Skeletal muscle satellite cell (primary cell): ENCODE data around the gene RAB42. TPM values are rescaled to one million over a fixed set of nuclear protein-coding genes. Genes with fewer than 3 reads are reported as not detected.

Experiments
- H3K27me3 ChIP-seq: 2 replicates; pipeline ENCODE4 v1.7.0; 2013; ENCODE audit warnings: low read length; ENCODE audit not compliant: control insufficient read depth, insufficient read depth
- H3K36me3 ChIP-seq: 2 replicates; pipeline ENCODE4 v1.7.0; 2013; ENCODE audit warnings: mild to moderate bottlenecking, control low read depth, low read length; ENCODE audit not compliant: insufficient read depth
- H3K4me1 ChIP-seq: 2 replicates; pipeline ENCODE4 v1.7.0; 2013; ENCODE audit warnings: low read length; ENCODE audit not compliant: control insufficient read depth, insufficient read depth
- H3K4me2 ChIP-seq: 2 replicates; pipeline ENCODE4 v1.7.0; 2013; ENCODE audit warnings: mild to moderate bottlenecking, low read length
- H3K4me3 ChIP-seq: 2 replicates; pipeline ENCODE4 v1.7.0; 2013; ENCODE audit warnings: low read length
- H3K9ac ChIP-seq: 2 replicates; pipeline ENCODE4 v1.7.0; 2013; ENCODE audit warnings: mild to moderate bottlenecking, low read depth, low read length, moderate library complexity
- H3K9me3 ChIP-seq: replicated peaks from 2 replicates; pipeline ENCODE4 v1.7.0; 2013; ENCODE audit warnings: mild to moderate bottlenecking, control low read depth, low read length
- total RNA-seq: library from RNA; depleted of rRNA; stranded (reverse); fragments of >200 nt; gene quantifications from 2 replicates; pipeline ENCODE4 v1.2.3, GENCODE V29; 2012; rRNA removed

Gene RAB42, protein sequence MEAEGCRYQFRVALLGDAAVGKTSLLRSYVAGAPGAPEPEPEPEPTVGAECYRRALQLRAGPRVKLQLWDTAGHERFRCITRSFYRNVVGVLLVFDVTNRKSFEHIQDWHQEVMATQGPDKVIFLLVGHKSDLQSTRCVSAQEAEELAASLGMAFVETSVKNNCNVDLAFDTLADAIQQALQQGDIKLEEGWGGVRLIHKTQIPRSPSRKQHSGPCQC
- total RNA-seq: 0.66 and 1.5 TPM in 2 replicates

DNA sequence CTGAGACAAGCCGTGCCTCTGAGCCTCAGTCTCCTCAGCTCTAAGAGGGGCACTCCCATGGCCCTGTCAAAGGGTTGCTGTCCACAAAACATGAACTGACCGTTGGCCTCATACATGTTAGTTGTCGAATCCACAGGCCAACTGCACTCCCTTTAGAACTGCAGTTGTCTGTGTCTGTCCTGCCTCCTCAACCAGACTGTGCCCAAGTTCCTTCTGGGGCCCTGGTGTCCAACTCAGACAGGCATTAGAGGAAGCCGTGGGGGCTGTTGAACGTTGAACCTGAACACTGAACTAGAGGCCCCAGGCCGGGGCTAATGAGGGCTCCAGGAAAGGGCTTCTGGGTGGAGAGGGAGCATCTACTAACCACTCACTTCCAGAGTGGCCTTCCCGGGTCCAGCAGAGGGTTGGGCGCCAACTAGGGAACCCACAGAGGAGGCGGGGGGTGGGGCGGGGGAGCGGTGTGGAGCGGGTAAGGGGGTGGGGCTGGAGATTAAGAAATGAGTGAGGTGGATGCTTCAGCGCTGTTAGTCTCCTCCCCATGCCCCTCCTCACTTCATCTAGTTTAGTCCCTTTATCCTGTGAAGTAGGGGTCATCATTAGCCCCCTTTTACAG is at the start of gene RAB42:
Gene RAB42, plus strand, starts transcription at position 558 of the 613 bp plus-strand sequence. CDS start 247 bp downstream, outside the sequence.
- Histone ChIP-seq H3K27me3 (no peaks in the 10 kb centered on the region), H3K9me3 (no peaks in the 10 kb centered on the region), H3K9ac (peak within 1 kb of the TSS; percentile 46), H3K4me3 (peak within 1 kb of the TSS; percentile 57), H3K36me3 (no peaks in the 10 kb centered on the region), H3K4me1 (peaks cover 8% of the 10 kb centered on the region), H3K4me2 (peak within 1 kb of the TSS; percentile 75)

DNA sequence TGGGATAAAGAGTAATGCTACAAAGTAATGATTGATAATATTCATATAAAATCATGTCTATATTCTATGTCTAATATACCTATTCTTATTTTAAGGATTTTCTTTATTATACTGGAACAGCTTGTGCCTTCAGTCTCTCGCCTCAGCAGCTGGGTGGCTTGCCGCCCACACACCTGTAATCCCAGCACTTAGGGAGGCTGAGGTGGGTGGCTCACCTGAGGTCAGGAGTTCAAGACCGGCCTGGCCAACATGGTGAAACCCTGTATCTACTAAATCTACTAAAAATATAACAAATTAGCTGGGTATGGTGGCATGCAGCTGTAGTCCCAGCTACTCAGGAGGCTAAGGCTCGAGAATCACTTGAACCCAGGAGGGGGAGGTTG is 46.8 kb upstream of the RAB42 start:
- H3K27me3 ChIP-seq: no peaks in the 10 kb centered on the region
- H3K4me2 ChIP-seq: no peak overlapping the region
- H3K4me1 ChIP-seq: no peaks in the 10 kb centered on the region
- H3K9ac ChIP-seq: no peak overlapping the region
- H3K9me3 ChIP-seq: no peaks in the 10 kb centered on the region
- H3K36me3 ChIP-seq: no peaks in the 10 kb centered on the region
- no peak overlapping the region for H3K4me3 ChIP-seq

DNA sequence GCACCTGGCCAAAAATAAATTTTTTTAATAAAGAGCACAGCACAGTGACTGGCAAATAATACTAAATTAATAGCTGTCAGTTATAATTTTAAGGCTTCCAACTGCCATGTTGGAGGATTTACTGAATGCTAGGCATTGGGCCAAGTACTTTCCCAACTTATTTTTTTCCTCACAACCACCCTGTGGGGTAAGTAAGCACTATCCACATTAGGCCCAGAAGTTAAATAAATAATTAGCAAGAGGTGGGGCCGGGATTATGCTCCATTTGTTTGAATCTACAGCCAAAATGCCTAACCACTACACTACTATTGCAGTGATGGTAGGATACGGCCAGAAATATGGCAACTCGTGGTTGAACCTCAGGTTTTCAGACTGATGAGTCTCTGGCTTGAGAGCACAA is 43.7 kb upstream of the RAB42 start:
- no peak overlapping the region for H3K4me3 ChIP-seq
- H3K9me3 ChIP-seq: no peaks in the 10 kb centered on the region
- no peak overlapping the region for H3K4me2 ChIP-seq
- H3K4me1 ChIP-seq: peaks cover 4% of the 10 kb centered on the region
- H3K27me3 ChIP-seq: no peaks in the 10 kb centered on the region
- no peaks in the 10 kb centered on the region for H3K36me3 ChIP-seq
- H3K9ac ChIP-seq: no peak overlapping the region

DNA sequence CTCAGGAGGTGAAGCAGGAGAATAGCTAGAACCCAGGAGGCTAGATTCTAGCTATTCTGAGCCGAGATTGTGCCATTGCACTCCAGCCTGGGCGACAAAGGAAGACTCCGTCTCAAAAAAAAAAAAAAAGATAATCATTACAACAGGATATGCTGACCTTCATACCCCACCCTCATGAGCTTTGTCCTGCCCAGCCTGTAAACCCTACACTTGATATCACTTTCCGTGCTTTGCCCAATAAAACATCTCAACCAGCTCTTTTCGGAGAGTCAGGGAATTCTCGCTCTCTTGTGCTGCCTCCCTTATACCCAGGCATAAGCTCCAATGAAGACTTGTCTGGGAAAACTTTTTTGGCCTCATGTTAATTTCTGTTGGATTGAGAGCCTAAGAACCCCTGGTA is 40.7 kb upstream of the RAB42 start:
- H3K4me1 ChIP-seq: peaks cover 11% of the 10 kb centered on the region
- no peak overlapping the region for H3K4me3 ChIP-seq
- peaks cover 3% of the 10 kb centered on the region for H3K36me3 ChIP-seq
- no peak overlapping the region for H3K4me2 ChIP-seq
- no peaks in the 10 kb centered on the region for H3K27me3 ChIP-seq
- H3K9me3 ChIP-seq: no peaks in the 10 kb centered on the region
- no peak overlapping the region for H3K9ac ChIP-seq

DNA sequence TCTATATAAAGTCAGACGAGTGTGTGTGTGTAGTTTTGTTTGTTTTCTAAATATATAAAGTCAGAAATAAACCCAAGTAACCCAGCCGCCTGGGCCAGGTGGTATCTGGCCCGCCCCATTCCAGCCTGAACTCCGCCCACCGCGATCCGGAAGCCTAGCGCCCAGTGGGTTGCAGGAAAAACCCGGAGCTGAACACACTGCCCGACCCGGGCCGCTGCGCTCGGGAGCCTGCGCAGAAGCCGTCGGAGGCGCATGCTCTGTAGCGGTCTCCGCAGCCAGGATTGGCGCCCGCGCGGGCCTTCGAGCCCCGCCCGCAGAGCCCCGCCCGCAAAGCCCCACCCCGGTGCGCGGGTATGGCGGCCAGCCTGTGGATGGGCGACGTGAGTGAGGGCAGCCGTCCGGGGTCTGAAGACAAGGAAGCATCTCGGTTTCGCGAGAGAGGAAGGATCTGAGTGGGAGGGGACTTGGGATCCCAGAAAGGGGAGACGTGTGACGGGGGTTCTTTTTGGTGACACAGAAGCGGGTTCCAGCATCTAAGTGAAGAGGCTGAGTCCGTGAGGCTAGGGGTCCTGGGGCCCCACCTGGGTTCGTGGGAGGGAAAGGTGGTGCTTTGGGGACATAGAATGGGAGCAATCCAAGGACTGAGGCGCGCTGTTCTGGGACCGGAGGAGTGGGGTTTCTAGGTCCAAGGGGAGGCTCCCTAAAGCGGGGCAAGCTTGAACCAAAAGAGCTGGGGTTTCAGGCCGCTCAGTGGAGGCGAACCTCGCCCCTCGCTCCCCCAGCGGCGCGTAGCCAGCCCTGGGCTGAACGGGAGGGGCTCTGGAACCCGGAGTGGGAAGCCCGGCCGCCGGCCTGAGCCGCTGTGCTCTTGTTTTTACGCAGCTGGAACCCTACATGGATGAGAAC is 39.1 kb upstream of the RAB42 start, which contains the start of gene TRNAU1AP:
Gene TRNAU1AP, plus strand, starts transcription at position 328 of the 906 bp plus-strand sequence. Its CDS starts 26 bp downstream, at position 354.
- H3K9ac ChIP-seq: peak within 1 kb of the TSS; percentile 96
- H3K4me3 ChIP-seq: peak within 1 kb of the TSS; percentile 98

DNA sequence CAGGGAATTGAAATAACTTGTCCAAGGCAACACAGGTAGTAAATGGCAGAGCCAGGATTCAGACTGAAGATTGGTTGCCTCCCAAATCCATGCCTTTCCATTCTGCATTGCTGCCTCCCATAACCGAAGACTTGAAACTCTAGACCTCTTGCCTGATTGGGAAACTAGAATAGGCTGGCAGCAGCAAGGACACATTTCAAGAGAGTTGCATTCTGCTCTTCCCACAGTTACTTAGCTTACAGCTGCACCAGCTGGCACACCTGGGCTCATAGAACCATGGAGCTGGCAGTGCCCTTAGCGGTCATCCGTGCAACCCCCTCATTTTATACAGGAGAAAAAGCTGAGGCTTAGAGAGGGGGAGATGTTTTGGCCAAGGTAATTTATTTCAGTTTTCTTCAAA is 31.2 kb upstream of the RAB42 start:
- no peak overlapping the region for H3K4me3 ChIP-seq
- H3K36me3 ChIP-seq: peaks cover 45% of the 10 kb centered on the region
- H3K9me3 ChIP-seq: no peaks in the 10 kb centered on the region
- no peak overlapping the region for H3K9ac ChIP-seq
- H3K4me2 ChIP-seq: no peak overlapping the region
- no peaks in the 10 kb centered on the region for H3K27me3 ChIP-seq
- no peaks in the 10 kb centered on the region for H3K4me1 ChIP-seq

More for the DNA sequence above, 39.1 kb upstream of the RAB42 start, which contains the start of gene TRNAU1AP:
- H3K9me3 ChIP-seq: no peaks in the 10 kb centered on the region
- peaks cover 10% of the 10 kb centered on the region for H3K36me3 ChIP-seq
- H3K4me1 ChIP-seq: peaks cover 11% of the 10 kb centered on the region
- H3K27me3 ChIP-seq: no peaks in the 10 kb centered on the region
- H3K4me2 ChIP-seq: peak within 1 kb of the TSS; percentile 96

DNA sequence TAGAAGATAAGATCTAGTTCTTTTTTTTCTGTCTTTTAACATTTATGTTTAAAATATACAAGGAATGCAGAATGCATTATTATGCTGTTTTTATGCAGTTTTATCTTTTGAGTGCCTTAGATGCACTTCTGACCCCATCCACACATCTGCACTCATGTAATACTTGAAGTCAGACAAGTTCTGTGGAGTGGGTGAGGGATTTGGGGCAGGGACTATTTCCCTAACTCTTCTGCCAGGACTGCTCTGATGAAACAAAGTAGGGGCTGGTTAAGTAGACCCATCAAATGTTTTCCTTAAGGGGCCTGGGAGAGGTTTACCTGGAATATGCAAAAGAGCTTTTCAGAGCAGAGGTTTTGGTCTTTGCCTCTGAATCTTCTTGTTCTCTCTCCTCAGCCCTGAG is 27.8 kb upstream of the RAB42 start:
- peaks cover 53% of the 10 kb centered on the region for H3K36me3 ChIP-seq
- no peak overlapping the region for H3K9ac ChIP-seq
- no peaks in the 10 kb centered on the region for H3K9me3 ChIP-seq
- H3K27me3 ChIP-seq: no peaks in the 10 kb centered on the region
- H3K4me1 ChIP-seq: no peaks in the 10 kb centered on the region
- H3K4me3 ChIP-seq: no peak overlapping the region
- no peak overlapping the region for H3K4me2 ChIP-seq

DNA sequence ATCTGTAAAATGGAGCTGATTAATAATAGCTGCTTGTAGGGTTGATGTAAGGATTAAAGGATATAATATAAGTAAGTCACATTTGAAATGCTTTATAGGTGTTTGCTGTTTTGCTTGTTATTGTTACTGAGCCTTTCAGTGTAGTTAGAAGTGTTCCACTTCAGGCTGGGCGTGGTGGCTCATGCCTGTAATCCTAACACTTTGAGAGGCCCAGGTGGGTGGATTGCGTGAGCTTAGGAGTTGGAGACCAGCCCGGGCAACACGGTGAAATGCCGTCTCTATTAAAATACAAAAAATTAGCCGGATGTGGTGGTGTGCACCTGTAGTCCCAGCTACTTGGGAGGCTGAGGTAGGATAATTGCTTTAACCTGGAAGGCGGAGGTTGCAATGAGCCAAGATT is 27.0 kb upstream of the RAB42 start:
- Histone ChIP-seq H3K36me3 (peaks cover 47% of the 10 kb centered on the region), H3K4me1 (no peaks in the 10 kb centered on the region), H3K27me3 (no peaks in the 10 kb centered on the region), H3K4me2 (no peak overlapping the region), H3K4me3 (no peak overlapping the region), H3K9me3 (no peaks in the 10 kb centered on the region), H3K9ac (no peak overlapping the region)

DNA sequence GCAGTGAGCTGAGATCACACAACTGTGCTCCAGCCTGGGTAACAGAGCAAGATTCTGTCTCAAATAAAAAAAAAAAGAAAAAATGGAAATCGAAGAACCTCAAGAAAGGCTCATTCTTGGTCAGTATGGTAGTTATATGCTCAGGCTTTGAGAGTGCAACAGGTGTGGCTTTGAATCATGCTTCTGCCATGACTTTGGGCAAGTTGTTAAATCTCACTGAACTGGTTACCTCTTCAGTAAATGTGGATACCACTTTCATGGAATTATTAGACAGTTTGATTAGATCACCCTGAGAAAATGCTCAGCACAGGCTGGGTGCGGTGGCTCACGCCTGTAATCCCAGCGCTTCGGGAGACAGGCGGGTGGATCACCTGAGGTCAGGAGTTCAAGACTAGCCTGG is 26.3 kb upstream of the RAB42 start:
- Histone ChIP-seq H3K4me3 (no peak overlapping the region), H3K36me3 (peaks cover 42% of the 10 kb centered on the region), H3K9ac (no peak overlapping the region), H3K27me3 (no peaks in the 10 kb centered on the region), H3K4me2 (no peak overlapping the region), H3K9me3 (no peaks in the 10 kb centered on the region), H3K4me1 (no peaks in the 10 kb centered on the region)

DNA sequence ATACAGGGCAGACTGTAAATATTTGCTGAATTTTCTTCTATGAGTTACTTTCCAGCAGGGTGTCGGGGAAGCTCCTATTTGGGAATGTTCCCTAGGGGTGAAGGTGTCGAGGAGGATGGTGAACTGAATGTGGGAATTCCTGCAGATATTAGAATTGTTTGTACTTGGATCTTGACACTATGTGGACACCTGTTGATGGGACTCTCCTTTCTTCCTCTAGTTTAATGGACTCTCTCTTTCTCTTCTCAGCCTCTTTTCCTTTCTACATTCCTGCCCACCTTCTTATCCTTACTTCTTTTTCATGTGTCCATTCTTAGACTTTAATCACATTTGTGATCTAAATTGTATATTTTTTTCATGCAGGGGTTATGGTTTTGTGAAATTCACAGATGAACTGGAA is 25.1 kb upstream of the RAB42 start:
- no peaks in the 10 kb centered on the region for H3K4me1 ChIP-seq

DNA sequence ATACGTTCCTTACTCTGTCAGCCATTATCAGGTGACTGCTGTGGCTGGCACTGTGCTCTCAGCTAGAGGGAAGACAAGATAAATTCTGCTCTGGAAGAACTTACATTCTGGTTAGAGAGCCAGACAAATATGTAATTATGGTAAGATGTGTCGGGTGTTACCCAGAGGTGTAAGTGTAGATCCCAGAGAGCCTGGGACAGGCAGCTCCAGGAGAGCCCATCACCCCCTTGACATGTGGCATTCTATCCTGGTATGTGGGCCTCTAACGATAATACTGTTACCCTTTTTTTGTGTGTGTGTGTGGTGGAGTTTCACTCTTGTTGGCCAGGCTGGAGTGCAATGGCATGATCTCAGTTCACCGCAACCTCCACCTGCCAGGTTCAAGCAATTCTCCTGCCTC is 20.2 kb upstream of the RAB42 start:
- Histone ChIP-seq H3K9me3 (no peaks in the 10 kb centered on the region), H3K4me3 (no peak overlapping the region), H3K36me3 (peaks cover 31% of the 10 kb centered on the region), H3K27me3 (no peaks in the 10 kb centered on the region), H3K4me2 (no peak overlapping the region), H3K9ac (no peak overlapping the region), H3K4me1 (no peaks in the 10 kb centered on the region)

More for the DNA sequence above, 25.1 kb upstream of the RAB42 start:
- no peak overlapping the region for H3K4me3 ChIP-seq
- H3K4me2 ChIP-seq: no peak overlapping the region
- peaks cover 43% of the 10 kb centered on the region for H3K36me3 ChIP-seq
- H3K9ac ChIP-seq: no peak overlapping the region
- no peaks in the 10 kb centered on the region for H3K27me3 ChIP-seq
- H3K9me3 ChIP-seq: no peaks in the 10 kb centered on the region
